DMS114 treated with DMSO at 0.1 percent for 48 hours (cell line): Measurements from ENCODE around the gene MPIG6B.

Experiments used
- DNase-seq: peaks from one replicate; lab custom pipeline; 2025; ENCODE audit not compliant: unreplicated experiment; lab: John Stamatoyannopoulos, UW

MPIG6B gene, protein sequence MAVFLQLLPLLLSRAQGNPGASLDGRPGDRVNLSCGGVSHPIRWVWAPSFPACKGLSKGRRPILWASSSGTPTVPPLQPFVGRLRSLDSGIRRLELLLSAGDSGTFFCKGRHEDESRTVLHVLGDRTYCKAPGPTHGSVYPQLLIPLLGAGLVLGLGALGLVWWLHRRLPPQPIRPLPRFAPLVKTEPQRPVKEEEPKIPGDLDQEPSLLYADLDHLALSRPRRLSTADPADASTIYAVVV

GRCh38 chr6:31723245-31723979, at the start of gene MPIG6B:
Gene MPIG6B (plus strand): TSS chr6:31723373. CDS start chr6:31723384, 11 bp downstream.
- DNase-seq = no peak

GRCh38 chr6:31676322-31676903, 46.8 kb upstream of the MPIG6B start:
- DNase-seq = no peak

GRCh38 chr6:31676904-31677303, 46.3 kb upstream of the MPIG6B start:
- no peak for DNase-seq

- DNase-seq = no peak
These were observed 45.2 kb upstream of the MPIG6B start for GRCh38 chr6:31677955-31678354.

DNA sequence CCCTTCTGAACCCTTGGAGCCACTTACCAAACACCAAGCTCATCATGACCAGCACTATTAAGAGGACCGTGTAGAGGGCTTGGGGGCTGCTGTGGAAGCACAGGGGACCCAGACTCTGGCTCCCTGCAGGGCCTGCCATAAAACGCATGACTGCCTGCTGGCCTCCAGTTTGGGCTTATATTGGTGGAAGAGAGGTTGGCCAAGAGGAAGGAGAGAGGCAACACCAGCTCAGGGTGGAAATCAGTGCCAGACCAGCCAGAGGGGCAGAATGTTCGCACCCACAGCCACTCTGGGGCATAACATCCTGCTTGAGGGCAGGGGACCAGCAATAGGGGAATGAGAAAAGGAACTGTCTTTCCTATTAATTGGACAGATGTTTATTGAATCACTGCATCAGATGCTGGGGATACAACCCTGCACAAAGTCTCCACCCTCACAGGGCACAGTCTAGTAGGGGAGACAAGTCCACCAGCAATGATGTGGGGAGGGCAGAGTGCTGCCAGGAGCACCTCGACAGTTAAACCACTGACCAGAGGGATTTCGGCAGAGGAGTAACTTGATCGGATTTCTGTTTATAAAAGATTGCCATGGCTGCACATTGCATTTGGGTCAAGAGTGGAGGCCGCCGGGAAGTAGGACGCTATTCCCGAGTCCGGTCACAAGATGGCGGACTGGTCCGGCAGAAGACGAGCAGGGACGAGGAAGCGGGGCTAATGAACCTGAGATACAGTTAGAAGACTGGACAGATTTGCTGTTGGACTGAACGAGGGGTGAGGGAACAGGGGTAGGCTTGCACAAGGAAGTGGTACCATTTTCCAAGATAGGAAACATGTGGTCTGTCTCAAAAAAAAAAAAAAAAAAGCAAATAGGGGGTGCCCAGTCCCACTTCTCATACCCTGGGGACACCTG, 42.7 kb upstream of the MPIG6B start, which contains the start of gene LY6G5C:
LY6G5C (minus strand) TSS at position 842 of the 909 bp plus-strand sequence; CDS start at position 148, 694 bp downstream.
- peak; percentile 87 for DNase-seq

GRCh38 chr6:31681135-31681671, 42.0 kb upstream of the MPIG6B start:
- peak; percentile 43 for DNase-seq

GRCh38 chr6:31683591-31683990, 39.6 kb upstream of the MPIG6B start:
- DNase-seq = no peak

GRCh38 chr6:31686483-31686882, 36.7 kb upstream of the MPIG6B start:
- no peak for DNase-seq

GRCh38 chr6:31687321-31687720, 35.9 kb upstream of the MPIG6B start:
- no peak for DNase-seq

GRCh38 chr6:31687860-31688693, 35.1 kb upstream of the MPIG6B start:
- DNase-seq = no peak

DNA sequence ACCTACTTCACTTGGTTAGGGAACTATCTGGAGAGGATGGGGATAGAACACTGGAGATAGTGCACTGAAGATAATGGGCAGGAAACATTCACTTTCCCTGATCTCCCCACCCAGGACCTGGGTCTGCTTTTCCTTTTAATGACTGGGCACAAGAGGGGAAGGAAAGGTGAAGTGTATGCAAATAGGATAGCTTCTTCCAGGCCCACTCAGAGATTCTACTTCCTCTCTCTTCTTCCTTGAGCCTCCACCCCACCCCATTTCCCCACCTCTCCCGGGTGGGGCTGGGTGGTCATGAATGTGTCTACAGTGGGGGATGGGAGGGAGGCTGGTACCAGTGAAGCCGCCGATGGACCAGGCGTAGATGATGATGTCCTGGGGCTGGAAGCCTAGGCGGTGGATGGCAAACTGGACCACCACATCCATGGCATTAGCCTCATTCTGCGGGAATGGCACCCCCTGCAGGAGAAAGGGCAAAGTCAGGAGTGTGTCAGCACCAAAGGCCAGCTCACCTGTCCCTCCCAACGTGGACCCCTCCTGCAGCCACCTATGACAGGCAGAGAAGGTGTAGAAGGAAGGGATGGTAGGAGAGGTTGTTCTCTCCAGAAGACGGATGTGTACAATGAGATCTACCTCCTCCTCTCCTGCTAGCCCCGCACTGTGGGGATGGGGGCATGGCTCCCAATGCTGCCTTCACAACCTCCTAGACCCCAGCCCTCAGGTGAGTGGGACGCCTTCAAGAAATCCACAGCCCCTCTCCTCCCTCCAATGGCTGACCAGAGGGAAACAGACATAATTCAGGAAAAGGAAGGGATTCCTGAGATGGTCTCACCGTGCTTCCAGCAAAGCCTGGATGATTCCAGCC, 33.7 kb upstream of the MPIG6B start:
- DNase-seq = no peak

DNA sequence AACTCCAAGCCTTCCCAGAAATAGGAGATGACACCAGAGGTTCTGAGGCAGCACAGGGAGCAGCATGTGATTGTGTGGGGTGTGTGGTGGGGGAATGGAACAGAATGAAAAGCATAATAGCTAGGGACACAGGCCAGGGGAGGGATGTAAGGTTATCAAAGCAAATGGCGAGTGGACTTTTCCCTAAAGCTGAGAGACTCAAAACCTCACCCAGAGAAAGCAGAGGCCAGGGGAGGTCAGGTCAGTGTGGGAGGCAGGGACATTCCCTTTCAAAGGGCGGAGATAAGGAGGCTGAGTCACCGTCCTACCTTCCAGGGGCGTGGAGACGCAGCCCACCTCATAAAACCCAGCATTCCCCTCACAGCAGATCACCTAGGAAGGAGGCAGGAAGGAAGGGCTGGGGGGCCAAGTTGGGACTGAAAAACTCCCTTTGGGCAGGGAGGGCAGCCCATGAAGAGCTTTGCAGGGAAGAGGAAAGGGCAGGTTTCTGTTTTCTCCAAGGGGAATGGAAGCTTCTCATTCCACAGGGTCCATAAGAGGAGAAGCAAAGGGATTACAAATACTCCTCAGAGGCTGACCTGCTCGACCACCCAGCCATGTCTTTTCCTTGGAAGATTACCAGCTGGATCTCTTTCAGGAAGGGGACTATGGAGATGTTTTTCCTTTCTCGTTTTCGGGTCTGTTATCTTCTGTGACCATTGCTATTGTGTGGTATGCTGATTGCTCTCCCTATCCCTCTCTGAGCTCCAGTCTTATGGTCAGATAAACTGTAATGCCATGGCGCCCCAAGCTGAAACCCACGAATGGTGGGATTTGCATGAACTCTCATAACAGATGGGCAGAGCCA, 32.7 kb upstream of the MPIG6B start:
- DNase-seq = no peak

DNA sequence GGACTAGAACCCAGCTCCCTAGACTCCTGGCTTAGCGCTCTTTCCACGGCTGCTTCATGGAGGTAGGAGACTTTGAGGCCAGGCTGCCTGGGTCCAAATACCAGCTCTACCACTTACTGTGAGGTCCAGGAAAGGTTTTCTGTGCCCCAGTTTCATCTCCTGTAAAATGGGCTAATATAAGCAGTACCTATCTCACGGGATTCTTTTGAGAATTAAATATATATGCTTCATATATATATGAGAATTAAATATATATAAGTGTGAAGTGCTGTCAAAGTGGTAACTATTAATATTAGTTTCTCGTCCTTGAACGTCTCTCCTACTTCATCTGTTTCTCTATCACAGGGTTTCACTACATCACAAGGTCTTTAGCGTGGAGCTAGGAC, 32.1 kb upstream of the MPIG6B start:
- DNase-seq = no peak

DNA sequence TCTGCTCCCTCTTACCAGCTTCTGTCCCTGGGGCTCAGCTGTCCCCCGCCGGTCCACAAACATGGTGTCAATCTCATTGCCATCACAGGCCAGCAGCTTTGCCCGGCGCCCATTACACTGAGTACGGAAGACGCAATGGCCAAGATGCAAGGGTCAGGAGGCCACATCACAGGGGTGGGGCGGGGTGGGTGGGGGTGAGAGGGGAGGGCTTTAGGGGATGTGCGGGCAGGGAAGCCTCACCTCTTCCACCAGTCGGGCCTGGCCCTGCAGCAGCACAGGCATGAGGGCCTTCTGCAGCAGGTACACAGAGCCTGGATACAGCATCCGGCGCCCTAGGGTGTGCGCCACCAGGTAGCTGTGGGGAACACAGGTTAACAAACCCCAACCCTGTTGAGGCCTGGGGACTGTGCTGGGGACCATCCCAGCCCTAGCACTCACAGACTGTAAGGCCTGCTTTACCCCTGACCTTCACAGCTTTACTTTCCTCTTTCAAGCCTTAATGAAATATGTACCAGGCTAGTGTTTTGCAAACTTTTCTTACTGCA, 31.5 kb upstream of the MPIG6B start:
- DNase-seq = no peak

- no peak for DNase-seq
These were observed 30.8 kb upstream of the MPIG6B start for GRCh38 chr6:31692353-31692752.

GRCh38 chr6:31692886-31693285, 30.3 kb upstream of the MPIG6B start:
- no peak for DNase-seq

GRCh38 chr6:31693535-31693934, 29.6 kb upstream of the MPIG6B start:
- DNase-seq = no peak

DNA sequence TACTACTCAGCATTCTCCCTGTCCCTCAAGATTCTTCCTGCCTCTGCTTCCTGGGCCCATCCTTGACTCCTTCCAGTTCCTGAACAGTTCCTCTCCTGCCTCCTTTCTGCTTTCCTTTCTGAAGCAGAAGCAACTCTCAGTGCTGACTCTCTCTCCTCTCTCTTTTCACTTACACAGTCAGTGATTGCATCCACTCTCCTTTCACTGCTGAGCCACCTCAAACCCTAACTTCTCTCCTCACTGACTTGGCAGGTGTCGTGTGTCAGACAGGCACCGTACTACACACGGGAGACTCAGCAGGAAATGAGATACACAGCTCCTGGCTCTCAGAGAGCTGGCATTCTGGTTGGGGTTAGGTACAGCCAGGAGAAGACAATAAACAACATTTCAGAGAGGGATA, 25.6 kb upstream of the MPIG6B start:
- DNase-seq = no peak
